T47D (cell line): ENCODE data around the gene MASP1.

Experiments
- DNase-seq, 2 experiments: peaks; one replicate each; pipeline versions ENCODE4 v3.0.0 to v3.0.0-alpha.2; 2011 to 2012; ENCODE audit warnings: low read depth in 1 of 2, low spot score in 1 of 2
- JUND ChIP-seq: IDR thresholded peaks from 2 replicates; pipeline ENCODE4 v1.6.1; 2012; ENCODE audit warnings: low read depth
- in situ Hi-C: cut with HindIII; loops from 2 replicates; pipeline ENCODE4 v1.10.0; 2016; ENCODE audit warnings: low sequenced_read_pairs, low pct_unique_long_range_greater_than_20kb

MASP1 gene

DNA sequence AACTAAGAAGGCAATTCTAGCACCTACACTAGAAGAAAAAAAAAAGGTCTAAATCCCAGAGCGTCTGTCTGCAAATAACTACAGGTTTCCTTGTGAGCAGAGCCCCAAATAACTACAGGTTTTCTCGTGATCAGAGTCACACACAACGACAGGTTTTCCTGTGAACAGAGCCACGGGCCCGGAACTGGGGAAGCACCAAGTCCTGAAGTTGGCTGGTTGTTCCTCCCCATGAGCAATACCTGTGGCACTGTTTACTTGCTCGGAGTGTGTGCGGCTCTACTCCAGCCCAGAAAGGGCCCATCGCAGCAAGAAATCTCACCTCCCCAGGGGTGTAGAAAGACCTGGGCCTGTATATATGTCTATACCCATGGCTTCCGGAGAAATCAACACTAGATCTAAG is 644 bp upstream of the MASP1 start:
- no peak for DNase-seq
- no peak for TF ChIP-seq JUND
- in situ Hi-C loops = no loop called here

DNA sequence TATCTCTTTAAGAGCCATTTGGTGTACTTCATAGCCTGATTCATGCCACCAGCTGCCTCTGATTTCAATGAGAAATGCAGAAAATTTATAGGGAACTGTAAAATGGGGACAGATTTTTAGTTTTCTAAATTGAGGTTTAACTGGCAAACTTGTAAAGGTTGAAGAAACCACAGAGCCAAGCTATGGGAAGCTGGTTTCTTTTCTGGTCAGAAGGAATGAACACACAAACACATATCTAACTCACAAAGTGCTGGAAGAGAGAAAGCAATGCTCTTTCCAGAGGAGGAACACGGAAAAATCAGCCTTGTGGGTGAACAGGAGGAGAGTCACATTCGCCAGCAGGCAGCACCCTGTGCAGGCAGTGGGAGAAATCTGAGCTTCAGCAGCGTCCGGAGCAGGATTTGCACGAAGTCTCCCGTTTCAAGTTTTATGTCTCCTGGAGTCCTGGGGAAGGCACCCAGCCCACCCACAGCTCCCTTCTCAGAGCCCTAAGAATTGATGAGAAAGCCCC is 481 bp downstream of the MASP1 start:
- peak in 1 of 2 experiments; percentile 17 for DNase-seq
- TF ChIP-seq JUND = no peak
- in situ Hi-C loops = no loop called here

DNA sequence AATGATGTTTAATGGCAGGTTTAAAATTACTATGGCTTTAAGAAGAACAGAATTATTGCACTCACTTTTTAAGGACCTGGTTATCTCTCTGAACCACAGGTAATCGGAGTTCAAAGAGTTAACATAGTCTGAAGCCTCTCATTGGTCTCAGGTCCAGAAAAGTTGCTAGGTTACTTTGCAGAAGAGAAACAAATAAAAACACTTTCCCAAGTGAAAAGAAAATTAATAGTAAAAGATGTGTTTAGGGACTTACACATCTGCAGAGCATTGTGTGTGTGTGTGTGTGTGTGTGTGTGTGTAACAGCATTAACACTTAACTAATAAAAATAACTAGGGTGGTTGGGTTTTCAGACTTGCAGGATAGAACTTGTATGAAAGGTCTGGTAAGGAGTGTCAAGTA is 1.0 kb downstream of the MASP1 start:
- in situ Hi-C loops = no loop called here
- TF ChIP-seq JUND = no peak
- no peak for DNase-seq

DNA sequence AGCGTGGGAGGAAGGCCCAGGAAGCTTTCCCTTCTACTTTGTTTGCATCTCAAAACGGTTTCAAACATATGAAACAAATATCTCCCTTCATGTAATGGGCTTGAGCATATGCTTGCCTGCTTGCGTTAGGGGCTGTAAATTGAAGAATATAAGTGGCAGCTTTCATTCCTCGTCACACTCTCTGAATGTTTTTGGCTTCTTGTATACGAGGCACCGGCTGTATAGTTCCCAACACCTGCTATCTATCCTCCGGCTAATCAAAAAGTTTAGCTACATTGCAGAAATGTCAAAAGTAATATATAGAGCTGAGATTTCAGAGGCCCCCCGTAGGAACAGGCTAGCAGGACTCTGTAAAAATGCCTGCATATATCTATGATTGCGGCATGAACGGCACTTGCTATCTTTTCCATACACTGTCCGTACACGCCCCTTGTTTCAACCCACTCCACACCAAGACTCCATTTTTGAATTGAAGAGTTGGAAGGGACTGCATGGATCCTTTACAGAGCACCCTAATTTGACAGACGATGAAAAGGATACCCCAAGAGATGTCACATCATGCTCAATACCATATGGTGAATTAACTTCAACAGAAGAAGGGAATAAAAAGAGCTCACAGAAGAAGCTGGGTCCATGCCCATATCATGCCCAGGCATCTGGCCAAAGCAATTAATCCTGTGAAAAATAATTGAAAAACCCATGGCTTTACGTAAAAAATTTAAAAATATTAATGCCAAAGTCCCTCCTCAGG is 2.5 kb downstream of the MASP1 start:
- no peak for DNase-seq
- in situ Hi-C loops = no loop called here
- no peak for TF ChIP-seq JUND

DNA sequence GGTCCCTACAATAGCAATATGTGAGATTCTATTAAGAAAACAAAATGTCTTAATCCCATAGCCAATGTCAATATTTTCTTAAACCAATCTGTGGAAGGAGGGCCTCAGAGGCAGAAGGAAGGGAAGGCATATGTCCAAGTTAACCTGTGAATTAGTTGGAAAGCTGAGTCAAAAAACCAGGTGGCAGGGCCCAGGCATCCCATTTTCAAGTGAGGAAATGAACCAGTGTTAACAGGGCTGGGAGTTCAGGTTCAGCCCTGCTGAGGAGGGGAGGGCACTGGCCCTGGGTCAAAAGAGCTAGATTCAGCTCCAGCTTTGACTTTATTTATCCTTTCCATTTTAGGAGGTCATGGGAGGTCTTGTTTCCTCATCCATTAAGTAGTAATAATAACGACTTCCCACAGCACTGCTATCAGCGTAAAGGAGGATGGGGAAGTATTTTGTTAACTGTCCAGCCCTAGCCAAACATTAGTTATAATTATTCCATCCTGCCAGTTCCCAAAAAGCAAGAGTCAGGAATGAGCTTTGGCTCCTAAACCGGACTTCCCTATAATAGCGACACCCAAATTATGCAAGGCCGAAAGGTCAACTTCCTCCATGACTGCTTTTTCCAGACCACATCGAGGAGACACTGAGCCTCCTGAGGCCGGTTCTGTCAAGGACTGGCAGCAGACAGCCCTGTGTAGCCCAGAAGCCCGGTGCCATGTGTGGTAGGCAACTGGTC is 3.2 kb downstream of the MASP1 start:
- no peak for TF ChIP-seq JUND
- in situ Hi-C loops = no loop called here
- DNase-seq = no peak

DNA sequence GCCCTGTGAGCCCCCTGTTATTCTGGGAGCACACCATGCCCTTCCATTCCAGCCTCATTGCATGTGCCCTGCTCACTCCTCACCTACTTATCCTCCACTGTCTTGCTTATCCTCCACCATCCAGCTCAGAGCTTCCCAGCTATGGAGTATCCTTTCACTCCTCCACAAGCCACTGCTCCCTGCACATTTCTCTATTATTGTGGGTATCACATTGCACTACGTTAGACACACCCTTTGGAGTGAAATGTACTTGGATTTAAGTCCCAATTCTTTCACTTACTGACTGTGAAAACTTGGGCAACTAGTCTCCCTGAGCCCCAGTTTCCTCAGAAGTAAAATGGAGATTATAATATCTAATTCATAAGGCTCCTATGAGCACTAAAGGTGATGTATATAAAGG is 4.3 kb downstream of the MASP1 start:
- no peak for TF ChIP-seq JUND
- in situ Hi-C loops = no loop called here
- DNase-seq = no peak

DNA sequence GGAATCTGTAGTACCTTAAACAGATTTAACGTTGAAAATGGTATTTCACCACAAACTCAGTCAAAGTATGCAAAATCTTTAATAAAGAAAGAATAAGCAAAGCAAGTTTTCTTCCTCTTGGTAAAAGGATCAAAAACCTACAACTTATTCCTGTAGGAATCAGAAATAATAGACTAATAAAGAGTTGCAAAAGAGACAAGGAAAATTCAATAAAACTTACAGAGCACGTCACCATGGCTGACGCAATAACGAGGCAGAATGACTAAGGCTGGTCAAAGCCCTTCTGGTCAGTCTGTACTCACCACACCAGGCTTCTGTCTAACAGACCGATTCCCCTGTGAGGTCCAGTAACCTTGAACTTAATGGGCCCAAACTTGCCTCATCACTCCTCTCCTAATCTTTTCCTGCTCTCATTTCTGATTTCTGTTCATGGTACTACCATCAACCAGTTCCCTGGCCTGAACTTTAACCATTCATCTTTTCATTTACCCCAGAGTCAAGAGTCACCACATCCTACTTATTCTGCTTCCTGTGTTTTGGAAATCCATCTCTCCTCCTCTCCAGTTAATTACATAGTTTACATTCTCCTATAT is 5.0 kb downstream of the MASP1 start:
- in situ Hi-C loops = no loop called here
- no peak for DNase-seq
- no peak for TF ChIP-seq JUND

DNA sequence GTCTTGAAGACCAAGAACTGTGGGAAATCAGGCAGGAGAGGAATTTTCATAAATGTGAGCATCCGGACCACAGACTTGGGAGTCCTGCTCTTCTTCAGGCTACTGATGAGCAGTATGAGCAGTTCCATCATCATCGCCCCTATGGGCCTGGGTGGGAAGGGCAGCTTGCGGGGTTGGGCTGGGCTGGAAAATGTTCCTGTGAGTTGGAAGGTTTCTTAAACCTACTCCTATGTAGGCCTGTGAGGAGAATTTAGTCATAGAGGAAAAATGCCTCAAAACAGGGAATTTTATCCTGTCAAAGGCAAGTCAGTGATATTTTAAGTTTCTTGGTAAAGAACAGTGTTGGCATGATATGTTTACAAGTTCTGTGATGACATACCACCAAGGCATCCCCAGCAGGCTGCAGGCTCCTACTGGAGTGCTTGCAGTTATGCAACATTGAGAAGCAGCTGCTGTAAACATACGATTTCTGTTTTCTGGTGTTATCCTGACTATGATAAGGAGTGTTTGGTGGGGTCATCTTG is 10.3 kb downstream of the MASP1 start:
- in situ Hi-C loops = no loop called here
- DNase-seq = no peak
- no peak for TF ChIP-seq JUND

DNA sequence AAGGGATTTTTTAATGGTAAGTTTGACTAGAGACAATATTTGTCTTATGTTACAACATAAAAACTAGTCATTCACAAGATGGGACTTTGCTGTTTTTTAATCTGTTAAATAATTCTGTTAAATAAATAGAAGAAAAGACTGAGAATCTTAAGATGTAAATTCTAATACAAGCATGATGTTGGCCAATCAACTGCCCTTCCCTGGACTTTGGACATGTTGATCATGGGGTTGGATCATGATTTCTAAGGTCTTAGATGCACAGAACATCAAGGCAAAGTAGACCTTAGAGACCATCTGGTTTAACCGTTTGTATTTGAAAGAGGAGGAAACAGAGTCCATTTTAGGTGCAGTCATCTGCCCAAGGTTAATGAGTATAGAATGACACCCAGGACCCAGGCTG is 10.9 kb downstream of the MASP1 start:
- in situ Hi-C loops = no loop called here
- TF ChIP-seq JUND = no peak
- DNase-seq = no peak

DNA sequence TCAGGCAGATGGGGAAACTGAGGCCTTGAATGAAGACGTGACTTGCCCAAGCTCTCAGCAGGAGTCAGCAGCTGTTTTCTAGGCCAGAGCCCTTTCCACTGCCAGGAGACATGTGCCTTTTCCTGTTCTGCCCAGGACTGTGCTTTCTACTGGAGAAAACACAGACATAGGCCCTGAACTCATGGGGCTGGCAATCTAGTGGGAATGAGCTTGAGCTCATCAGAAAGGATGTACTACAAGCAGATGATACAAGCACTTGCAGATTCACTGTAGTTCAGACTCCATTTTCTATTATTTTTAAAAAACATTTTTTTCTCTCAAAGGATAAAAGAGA is 14.4 kb downstream of the MASP1 start:
- no peak for TF ChIP-seq JUND
- DNase-seq = no peak
- in situ Hi-C loops = no loop called here

DNA sequence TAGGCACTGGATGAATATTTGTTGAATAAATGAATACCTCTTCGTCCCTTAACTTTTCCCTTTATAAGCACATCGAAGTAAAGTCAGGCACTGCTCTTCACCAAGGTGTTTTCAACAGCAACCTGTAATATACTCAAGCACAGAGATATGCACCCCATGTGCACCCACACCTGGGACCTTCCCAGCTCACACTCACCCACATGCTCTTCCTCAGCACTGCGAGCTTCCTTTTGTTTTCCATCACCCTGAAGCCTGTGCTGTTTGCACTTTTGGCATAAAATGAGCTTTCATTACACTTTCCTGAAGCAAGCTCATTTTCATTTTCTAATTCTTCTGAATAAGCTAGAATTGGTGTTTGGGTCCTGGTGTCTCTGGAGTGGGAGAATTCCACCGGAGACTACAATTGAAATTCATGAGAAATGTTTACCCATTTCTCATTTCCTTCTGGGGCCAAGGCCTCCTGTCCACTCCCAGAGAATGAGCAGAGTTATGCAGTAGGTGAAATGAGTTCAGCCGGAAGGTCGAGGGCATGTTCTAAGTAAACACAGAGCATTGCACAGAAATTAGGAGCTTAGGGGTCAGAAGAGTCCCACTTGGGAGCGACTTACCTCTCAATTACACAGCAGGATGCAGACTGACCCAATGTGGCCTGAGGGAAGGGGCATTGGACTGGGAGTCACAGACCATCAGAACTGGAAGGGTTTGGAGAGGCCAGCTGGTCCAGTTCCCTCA is 15.0 kb downstream of the MASP1 start:
- TF ChIP-seq JUND = no peak
- DNase-seq = no peak
- in situ Hi-C loops = no loop called here

DNA sequence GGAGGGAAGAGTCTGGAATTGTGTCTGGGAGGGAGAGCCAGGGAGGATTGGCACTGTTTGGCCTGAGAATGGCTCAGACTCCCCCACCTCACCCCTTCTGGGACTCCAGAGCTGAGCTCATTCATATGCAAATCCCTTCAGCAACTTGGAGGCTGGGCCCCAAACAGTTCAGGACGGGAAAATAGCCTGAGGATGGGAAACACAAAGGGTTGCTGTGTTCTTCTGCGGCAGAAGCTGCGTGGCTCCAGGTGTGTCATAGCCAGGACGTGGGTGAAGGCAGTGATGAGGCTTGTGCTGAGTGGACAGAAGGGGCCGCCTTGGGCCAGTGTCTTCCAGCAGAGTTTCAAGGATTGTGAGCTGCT is 16.6 kb downstream of the MASP1 start:
- no peak for TF ChIP-seq JUND
- DNase-seq = peak in 1 of 2 experiments; percentile 56
- in situ Hi-C loops = no loop called here
